ENCODE results near the gene SMARCD3.

SMARCD3 gene

GRCh38 chr7:151272877-151273276 lies 24.4 kb upstream of the SMARCD3 start:
- DNase-seq (ENCODE audit: low read depth in 2 of 2) = no peak

DNA sequence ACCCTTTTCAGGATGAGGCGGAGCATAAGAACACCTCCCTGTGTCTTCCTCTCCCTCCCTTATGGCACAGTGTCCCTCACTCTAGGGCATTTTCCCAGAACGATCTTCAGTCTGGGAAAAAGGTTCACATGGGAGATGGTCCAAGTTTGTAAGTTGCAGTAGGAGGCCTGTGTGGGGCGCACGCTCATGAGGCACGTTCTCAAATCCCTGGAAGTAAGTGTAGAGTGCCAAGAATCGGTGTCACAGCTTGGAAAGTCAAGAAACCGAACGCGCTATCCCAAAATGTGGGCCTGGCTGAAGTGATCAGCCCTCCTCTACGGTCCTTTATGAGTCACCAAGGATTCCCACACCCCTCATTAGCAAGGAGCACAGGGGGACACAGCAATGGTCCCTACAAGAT lies 23.9 kb upstream of the SMARCD3 start:
- no peak for DNase-seq (ENCODE audit: low read depth in 2 of 2)

DNA sequence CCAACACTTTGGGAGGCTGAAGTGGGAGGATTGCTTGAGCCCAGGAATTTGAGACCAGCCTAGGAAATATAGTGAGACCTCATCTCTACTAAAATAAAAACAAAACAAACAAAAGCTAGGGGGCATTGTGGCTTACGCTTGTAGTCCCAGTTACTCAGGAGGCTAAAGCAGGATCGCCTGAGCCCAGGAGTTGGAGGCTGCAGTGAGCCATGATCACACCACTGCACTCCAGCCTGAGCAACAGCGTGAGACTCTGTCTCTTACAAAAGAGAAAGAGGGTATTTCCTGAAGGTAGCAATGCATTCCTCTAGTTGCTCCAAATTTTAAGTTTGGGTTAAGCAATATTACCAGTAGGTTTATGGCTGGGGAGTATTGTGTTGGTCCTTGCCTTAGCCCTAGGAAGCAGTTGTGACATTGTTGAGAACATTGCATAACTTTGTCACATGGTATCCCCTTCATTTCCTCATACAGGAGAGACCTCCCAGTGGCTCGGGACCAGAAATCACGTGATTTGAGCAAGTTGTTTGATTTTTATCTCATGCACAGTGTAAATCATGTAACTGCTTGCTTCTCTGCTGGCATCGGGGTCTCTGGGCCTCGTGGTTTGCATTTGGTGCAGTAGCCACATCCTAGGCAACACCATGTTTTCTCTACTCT lies 23.3 kb upstream of the SMARCD3 start:
- no peak for DNase-seq (ENCODE audit: low read depth in 2 of 2)

DNA sequence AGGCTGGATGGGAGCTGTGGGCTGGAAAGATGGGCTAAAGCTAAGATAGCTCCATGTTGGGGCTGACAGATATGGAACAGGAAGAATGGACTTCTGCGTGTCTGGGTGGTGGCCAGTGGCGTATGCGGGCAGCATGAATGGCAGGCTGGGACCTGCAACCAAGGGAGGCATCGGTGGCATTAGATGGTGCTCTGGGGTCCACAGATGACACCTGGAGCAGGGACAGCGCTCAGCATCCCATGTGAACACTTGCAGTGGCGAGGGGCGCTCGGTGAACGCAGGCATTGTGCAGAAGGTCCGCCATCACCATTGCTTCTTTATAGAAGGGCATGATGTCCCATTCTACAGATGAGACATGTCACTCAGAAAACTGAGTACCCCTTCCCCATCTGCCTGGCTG lies 21.0 kb upstream of the SMARCD3 start:
- DNase-seq (ENCODE audit: low read depth in 2 of 2) = no peak

GRCh38 chr7:151265351-151265931 lies 16.9 kb upstream of the SMARCD3 start:
- no peak for DNase-seq (ENCODE audit: low read depth in 2 of 2)

DNA sequence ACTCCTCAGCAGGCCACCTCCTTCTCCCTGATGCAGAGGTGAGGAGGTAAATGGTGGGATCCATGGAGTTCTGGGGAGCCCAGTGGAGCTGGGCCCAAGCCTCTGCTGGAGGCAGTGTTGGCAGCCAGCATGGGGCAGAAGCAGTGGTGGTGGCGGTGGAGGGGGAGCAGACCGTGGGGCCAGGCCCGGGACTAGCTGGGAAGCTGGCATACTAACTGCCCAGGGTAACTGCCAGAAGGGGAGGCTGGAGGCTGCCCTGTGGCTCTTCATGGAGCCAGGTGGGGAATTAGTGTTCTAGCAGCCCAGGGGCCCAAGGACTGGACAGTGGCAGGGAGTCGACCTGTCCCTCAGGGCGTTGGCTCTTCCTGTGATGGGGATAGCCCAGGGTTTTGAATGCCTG lies 16.1 kb upstream of the SMARCD3 start:
- no peak for DNase-seq (ENCODE audit: low read depth in 2 of 2)

DNA sequence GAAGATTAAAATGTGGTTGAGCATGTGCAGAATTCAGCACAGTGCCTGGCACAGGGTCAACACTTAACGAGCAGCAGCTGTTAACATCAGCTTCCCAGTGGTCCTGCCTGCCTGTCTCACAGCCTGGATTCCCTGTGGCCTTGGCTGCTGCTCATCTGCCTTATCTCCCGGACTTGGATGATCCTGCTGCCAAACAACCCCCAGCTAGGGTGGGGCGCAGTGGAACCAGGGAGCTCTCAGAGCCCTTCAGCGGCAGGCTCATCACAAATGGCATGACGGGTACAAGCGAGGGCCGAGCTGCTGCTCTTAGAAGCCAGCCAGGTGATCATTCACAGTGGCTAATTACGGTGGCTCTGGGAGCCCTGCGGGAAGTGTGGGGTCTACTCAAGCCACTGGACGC lies 13.0 kb upstream of the SMARCD3 start:
- no peak for DNase-seq (ENCODE audit: low read depth in 2 of 2)

- no peak for DNase-seq (ENCODE audit: low read depth in 2 of 2)
Measured at GRCh38 chr7:151260883-151261282, 12.4 kb upstream of the SMARCD3 start.

DNA sequence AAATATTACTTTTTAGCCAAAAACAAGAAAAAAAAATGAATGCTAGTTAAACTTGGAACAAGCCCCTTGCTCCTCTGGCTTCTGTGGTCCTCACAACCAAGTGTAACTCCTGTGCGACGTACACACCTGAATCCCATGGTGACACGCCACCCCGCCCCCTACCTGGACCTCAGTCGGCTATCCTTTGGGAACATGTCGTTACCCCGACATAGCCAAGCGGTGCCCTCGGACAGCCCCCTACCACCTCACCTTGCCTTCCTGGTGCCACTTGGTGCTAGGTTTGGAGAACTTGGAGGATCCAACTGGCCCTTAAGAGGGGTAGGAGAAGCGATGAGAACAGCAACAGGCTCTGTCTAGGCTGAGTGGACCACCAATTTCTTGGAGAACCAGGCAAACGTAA lies 12.0 kb upstream of the SMARCD3 start:
- no peak for DNase-seq (ENCODE audit: low read depth in 2 of 2)

DNA sequence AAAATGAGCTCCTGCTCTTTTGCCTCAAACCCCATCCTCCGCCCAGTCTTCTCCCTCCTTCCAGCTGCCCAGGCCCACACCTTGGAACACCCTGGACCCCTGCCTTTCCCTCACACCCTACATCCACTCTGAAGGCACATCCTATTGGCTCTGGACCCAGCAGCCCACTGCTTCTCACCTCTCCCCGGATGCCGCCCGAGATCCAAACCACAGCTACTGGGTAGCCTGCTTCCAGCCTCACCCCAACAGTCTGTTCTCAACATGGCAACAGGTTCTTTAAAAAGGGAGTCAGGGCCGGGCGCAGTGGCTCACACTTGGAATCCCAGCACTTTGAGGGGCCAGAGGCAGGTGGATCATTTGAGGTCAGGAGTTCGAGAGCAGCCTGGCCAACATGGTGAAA lies 9.5 kb upstream of the SMARCD3 start:
- no peak for DNase-seq (ENCODE audit: low read depth in 2 of 2)

DNA sequence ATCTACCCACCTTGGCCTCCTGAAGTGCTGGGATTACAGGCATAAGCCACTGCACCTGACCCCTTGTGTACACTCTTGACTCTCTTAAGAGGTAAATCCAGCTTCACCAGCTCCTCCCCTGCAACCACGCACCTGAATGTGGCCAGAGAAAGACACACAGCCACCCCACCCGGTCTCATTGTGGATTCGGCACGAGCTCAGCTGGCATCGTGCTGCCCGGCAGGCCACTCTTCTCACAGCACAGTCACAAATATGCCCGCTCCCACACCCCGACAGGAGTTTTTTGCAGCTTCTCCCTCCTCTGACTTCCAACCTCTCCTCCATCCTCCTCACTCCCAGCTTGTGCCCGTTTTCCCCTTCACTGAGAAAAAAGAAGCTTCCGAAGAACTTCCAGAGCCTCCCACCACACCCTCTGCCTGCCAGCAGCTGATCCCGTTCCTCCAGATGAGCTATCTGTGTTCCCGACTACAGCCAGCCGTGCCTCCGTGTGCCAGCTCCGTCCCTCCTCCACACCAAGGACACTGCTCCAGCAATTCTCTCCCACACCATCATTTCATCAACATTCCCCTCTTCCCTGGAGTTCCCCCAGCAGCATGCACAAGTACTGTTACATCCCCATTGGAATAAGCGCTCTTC lies 8.0 kb upstream of the SMARCD3 start:
- no peak for DNase-seq (ENCODE audit: low read depth in 2 of 2)

GRCh38 chr7:151255390-151255789 lies 6.9 kb upstream of the SMARCD3 start:
- DNase-seq (ENCODE audit: low read depth in 2 of 2) = no peak

DNA sequence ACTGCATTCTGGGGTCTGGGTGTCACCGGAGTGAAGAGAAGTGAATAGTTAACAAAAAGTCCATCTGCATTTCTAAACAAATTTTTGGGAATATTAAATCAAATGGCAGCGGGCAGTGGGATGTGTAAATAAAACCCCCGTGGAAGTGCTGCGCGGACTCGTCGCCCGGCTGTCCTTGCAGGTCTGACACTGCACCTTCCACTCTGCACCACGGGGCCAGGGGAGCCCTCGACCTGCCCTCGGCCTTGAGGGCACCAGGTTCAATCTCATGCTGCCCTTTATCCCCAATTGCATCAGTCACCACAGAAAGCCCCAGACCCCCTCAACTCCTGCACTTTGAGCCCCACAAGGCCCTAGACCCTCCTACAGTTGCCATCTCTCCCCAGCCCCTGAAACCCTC lies 6.4 kb upstream of the SMARCD3 start:
- no peak for DNase-seq (ENCODE audit: low read depth in 2 of 2)

DNA sequence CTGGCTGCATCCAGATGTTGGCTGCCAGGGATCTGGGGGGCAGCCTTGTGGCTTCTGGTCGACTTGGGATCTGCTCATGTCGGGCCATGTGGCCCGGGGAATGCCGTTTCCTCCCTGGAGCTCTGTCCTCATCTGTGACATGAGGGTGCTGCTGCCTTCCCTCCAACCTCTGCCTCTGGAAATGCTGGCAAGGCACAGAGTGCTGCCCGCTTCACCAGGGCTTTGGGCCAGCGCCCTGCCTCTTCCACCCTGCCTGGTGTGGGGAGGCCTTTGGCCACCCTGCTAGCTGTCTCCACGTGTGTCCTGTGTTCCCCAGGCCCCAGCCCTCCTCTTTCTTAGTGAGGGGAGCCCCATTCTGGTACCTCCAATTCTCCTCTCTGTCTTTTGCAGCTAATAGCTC lies 5.8 kb upstream of the SMARCD3 start:
- DNase-seq (ENCODE audit: low read depth in 2 of 2) = no peak

DNA sequence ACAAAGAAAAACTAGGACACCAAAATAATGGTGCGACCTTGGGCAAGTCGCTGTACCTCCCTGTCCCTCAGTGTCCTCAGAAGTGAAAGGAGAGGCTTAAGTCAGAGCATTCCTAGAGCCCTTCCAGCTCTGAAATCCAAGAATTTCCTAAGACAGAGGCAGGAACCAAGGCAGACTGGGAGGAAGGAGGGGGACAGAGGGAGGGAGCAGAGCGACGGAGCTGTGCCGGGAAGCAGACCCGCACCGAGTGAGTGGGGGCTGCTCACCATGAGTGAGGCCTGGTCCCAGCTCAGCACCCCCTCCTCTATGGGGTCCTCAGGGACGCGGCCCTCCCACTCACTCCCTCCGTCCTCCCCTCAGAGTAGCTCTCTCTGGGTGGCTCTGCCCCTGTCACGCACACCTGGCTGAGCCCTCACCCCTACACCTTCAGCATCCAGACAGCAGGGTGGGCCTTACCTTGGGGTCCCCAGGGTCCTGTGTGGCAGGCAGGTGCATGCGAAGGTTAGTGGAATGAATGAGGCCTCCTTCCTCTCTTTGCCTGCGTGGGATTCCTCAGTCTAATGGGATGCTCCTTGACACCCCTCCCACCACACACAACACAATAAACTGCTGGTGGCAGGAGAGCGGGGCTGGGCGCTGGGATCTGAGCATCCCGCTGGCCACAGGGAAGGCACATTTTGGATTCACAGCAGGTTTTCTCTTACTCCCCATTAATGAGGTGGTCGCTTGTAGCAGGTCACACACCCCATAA lies 4.6 kb upstream of the SMARCD3 start:
- no peak for DNase-seq (ENCODE audit: low read depth in 2 of 2)

DNA sequence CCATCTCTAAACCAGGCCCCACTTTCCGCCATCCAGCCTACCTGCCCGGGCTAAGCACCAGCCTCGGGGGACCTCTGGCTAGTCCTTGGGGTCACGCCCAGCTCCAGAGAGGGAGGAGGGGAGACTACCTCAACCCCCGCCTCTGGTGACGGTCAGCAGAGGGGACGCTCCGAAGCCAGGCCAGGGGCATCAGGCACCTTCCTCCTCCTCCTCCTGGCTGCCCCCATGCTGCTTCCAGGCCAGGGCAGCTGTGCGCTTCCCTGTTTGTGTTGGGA lies 4.0 kb upstream of the SMARCD3 start:
- no peak for DNase-seq (ENCODE audit: low read depth in 2 of 2)

GRCh38 chr7:151251689-151252560 lies 3.4 kb upstream of the SMARCD3 start:
- no peak for DNase-seq (ENCODE audit: low read depth in 2 of 2)

DNA sequence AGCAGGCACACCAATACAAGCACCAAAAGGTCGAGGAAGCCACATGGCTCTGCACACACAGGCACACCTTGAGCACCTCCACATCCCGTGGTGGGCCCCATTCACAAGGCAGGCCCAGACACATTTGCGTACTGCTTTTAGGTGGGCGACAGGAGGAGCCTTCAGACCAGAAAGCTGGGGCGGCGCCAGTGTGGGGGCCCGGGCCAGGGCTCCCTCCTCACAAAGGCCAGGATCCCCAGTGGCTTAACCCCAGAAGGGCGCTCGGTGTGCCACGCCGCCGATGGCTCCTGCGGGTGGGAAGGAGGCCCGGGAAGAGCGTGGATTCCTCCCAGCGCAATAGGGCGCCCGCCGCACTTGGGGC lies 2.8 kb upstream of the SMARCD3 start:
- DNase-seq (ENCODE audit: low read depth in 2 of 2) = no peak

DNA sequence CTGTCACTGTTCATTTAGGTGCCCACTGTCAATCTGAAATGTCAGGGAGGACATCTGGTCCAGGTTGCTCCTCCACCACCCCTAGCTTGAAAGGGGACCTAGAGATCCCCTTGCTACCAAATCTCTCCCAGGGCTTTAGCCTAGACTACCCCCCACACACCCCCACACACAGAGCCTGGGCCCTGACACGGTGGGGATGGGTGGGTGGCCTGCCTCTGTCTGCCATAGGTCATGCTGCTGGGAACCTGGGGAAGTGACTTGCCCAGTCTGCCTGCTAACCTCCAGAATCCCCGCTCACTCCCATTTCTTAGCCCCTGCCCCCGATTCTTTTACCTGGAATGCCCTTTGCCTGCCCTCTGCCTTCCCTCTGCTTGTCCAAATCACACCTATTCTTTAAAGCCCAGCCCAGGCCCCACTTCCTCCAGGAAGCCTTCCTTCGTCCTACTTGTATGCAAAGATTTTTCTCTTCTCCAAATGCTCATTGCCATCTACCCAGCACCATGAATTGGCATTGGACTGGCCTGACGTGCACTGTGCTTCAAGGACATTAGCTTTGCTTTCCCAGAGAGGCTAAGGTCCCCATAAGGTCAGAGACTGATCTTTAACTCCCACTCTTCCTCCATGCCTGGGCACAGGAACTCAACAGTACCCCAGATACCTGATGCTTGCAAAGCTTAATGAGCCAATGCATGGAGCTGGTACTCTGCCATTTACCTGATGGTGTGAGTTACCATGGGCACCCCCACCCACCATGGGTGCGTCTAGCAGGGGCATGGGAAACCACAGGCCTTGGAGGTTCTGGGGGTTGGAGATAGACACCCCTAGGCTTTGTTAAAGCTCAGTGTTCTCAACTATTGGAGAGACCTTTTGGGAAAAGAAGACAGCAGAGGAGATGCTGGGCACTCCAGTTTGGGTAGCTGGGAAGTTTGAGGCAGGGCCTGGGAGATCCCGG lies 2.0 kb upstream of the SMARCD3 start:
- DNase-seq (ENCODE audit: low read depth in 2 of 2) = no peak

- DNase-seq (ENCODE audit: low read depth in 2 of 2) = no peak
Measured at GRCh38 chr7:151249732-151250072, 1.2 kb upstream of the SMARCD3 start.

- DNase-seq (ENCODE audit: low read depth in 2 of 2) = no peak
Measured at GRCh38 chr7:151249034-151249731, 689 bp upstream of the SMARCD3 start.

Measured in stimulated activated CD4-positive, alpha-beta T cell treated with anti-CD3 and anti-CD28 coated beads, Interleukin-15, amount 100 ng/mL, for 48 hours (primary cell).